HFF-Myc (cell line): ENCODE results near the gene ATP23.

Experiments used
- DNase-seq: peaks from one replicate; pipeline ENCODE4 v3.0.0-alpha.2; 2011; ENCODE audit warnings: low read depth; ENCODE audit errors: extremely low read depth
- H3K4me3 ChIP-seq: replicated peaks from 2 replicates; pipeline ENCODE4 v1.5.1; 2011; ENCODE audit warnings: low read depth, mild to moderate bottlenecking, control low read depth, low read length
- TF ChIP-seq, protein P1 (sequence below): IDR thresholded peaks from 2 replicates; pipeline ENCODE4 v1.5.1; 2012; ENCODE audit warnings: mild to moderate bottlenecking, low read depth, low read length, control low read depth; ENCODE audit errors: missing control alignments

The ATP23 gene

DNA sequence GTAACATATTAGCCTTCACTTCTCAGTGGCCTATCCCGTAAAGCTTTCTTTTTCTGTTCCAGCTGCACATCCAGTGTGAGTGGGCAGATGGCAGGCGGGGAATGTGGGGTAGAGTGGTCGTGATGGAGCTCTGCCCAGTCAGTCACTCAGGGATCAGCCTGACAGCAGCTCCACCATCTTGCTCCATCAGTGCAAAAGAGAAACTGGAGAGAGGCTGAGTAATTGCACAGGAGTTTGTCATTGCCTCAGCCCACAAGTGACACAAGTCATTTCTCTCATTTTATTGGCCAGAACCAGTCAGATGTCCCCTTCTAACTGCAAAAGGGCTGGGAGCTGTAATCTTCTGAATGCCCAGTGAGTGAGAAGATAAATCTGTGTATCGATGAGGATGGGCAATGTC, 66.5 kb downstream of the ATP23 start:
- DNase-seq: no peak
- TF ChIP-seq, protein P1, sequence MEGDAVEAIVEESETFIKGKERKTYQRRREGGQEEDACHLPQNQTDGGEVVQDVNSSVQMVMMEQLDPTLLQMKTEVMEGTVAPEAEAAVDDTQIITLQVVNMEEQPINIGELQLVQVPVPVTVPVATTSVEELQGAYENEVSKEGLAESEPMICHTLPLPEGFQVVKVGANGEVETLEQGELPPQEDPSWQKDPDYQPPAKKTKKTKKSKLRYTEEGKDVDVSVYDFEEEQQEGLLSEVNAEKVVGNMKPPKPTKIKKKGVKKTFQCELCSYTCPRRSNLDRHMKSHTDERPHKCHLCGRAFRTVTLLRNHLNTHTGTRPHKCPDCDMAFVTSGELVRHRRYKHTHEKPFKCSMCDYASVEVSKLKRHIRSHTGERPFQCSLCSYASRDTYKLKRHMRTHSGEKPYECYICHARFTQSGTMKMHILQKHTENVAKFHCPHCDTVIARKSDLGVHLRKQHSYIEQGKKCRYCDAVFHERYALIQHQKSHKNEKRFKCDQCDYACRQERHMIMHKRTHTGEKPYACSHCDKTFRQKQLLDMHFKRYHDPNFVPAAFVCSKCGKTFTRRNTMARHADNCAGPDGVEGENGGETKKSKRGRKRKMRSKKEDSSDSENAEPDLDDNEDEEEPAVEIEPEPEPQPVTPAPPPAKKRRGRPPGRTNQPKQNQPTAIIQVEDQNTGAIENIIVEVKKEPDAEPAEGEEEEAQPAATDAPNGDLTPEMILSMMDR: no peak
- no peak overlapping the region for H3K4me3 ChIP-seq

DNA sequence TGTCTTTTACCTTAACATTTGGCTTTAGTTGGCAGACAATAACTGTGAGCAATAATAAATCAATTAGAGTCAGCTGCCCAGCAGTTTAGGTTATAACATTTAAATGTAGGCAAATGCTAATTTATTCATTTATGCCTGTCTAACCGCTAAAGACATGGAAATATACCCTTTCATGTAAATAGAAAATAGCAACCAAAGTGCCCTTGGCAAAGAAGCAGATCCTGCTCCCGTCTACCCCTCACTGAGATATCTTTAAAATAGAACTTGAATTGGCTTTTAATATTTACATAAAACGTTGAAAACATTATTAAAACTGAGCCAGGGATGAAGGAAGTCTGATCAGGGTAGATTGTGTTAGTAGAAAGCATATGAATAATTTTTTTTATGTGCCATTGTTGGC, 67.3 kb downstream of the ATP23 start:
- DNase-seq: no peak
- H3K4me3 ChIP-seq: no peak overlapping the region
- TF ChIP-seq, protein P1: no peak
